Adipose tissue (tissue), 3 donors: ENCODE results near the gene PREPL. TPM values are rescaled to one million over a fixed set of nuclear protein-coding genes. Genes with fewer than 3 reads are reported as not detected.
"Not testable (repeated sequence)": the region's sequence is repeated elsewhere in the genome, so short reads cannot be mapped to it uniquely, and the experiment has no call there.

Experiments used
- H3K27ac ChIP-seq: one replicate; pipeline ENCODE4 v1.5.1; 2013; ENCODE audit warnings: low read depth, low read length
- WGBS, 3 donors: extraction: QIAGEN DNeasy Blood & Tissue Kit; methylation state at CpG; one replicate each; pipeline ENCODE4 v1.1.7; 2013; 5-methylcytosine and 5-hydroxymethylcytosine counted together
- polyA plus RNA-seq, 3 donors: library from polyadenylated mRNA; stranded (reverse); fragments of 200-250 nt; gene quantifications; one replicate each; pipeline ENCODE4 v1.2.3, GENCODE V29; 2013
- donor health status: healthy with polysubstance abuse.
- donor health status: Bipolar disorder and iron deficiency.
- donor health status: healthy.

PREPL gene
- polyA plus RNA-seq, 3 donors: 9.2 to 16.8 (median 12.8) TPM

DNA sequence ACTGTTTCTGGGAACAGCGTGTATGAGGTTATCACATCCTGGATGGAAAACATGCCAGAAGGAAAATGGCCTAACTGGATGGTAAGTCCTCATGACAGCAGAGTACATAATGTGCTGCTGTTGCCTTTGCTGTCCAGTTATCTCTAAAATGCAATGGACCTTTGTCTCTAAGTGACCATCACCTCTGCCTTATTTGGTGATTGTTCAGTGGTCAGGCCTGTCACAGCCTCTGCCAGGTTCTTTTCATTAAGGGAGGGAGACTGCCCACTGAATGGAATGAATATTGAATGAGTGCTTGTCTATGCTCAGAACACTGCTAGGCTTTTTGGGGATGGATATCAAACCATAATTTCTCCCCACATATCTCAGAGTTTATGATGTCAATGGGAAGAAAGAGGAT lies 57.0 kb downstream of the PREPL start:
- 80 to 91% (median 90%) methylated on average over 1 of the region's 1 CpG for WGBS, 3 donors
- no peak overlapping the region for H3K27ac ChIP-seq

DNA sequence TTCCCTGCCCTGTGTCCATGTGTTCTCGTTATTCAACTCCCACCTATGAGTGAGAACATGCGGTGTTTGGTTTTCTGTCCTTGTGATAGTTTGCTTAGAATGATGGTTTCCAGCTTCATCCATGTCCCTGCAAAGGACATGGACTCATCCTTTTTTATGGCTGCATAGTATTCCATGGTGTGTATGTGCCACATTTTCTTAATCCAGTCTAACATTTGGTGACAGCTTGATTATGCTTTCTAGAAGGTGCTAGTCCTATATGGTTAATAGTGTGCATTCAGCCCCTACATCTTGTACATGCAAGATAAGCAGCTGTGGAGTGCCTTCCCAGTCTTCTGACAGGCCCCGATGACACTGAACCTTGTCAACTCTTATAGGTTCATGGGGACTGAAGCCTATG lies 57.5 kb downstream of the PREPL start:
- H3K27ac ChIP-seq: not testable (repeated sequence)
- WGBS, 3 donors: 87 to 99% (median 91%) methylated on average over 3 of the region's 3 CpGs

DNA sequence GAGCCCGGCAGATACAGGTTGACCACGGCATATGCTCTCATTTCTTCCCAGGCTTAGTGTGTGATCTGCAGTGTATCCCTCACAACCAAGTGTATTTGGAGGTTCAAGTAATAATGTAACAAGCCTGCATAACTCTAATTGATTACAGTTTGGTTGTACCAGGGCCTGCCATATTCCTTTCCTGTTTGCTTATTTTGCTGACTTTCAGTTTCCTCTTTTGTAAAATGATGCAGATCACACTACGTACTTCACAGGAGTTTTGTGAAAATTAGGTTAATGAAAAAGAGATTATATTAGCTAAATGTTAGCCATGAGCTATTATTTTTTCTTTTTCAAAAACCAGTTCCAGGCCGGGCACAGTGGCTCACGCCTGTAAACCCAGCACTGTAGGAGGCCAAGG lies 60.2 kb downstream of the PREPL start:
- no peak overlapping the region for H3K27ac ChIP-seq
- whole genome bisulfite sequencing, 3 donors: 90 to 96% (median 93%) methylated on average over 5 of the region's 5 CpGs

- no peak overlapping the region for H3K27ac ChIP-seq
- 56 to 67% (median 66%) methylated on average over 4 of the region's 4 CpGs for WGBS, 3 donors
These were observed 61.7 kb downstream of the PREPL start for GRCh38 chr2:44299635-44300034.

GRCh38 chr2:44297431-44297830 lies 63.9 kb downstream of the PREPL start:
- WGBS, 3 donors: 86 to 94% (median 92%) methylated on average over 2 of the region's 2 CpGs
- H3K27ac ChIP-seq: no peak overlapping the region

GRCh38 chr2:44296653-44297052 lies 64.6 kb downstream of the PREPL start:
- WGBS, 3 donors: 84 to 90% (median 85%) methylated on average over 5 of the region's 5 CpGs

DNA sequence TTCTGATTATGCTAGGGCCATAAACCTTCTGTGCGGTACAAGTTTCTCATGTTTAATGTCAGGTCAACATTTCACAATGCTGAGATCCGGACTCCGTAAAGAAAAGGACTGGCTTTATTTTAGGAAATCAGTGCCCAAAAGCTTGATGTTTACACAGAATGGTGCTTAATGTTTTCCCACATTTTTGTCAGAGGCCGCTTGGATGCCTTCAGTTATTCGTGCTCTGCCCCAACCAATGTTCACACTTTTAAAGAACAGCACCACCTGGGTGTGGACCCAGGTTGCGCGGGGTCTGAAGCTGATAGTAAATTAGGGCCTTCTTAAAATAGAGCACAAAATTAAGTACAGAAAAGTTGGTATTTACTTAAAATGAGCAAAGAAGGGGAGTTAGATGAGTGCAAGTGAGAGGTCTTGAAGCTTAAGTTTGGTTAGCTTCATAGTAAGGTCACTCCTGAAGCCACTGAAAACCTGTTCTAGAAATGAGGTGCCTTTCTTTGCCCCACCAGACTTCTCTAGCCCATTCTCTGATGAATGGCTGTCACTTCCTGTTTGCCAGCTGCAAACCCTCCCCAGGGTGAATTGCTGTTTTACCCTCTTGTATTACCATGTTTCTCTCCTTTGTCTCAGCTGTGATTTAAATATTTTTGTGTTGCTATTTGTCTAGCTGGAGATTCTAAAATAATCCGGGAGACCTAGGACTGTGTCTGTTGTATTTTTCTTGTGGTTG lies 65.5 kb downstream of the PREPL start:
- H3K27ac ChIP-seq: no peak overlapping the region
- WGBS, 3 donors: 47 to 88% (median 78%) methylated on average over 8 of the region's 8 CpGs

More at GRCh38 chr2:44296653-44297052, 64.6 kb downstream of the PREPL start:
- H3K27ac ChIP-seq: no peak overlapping the region

DNA sequence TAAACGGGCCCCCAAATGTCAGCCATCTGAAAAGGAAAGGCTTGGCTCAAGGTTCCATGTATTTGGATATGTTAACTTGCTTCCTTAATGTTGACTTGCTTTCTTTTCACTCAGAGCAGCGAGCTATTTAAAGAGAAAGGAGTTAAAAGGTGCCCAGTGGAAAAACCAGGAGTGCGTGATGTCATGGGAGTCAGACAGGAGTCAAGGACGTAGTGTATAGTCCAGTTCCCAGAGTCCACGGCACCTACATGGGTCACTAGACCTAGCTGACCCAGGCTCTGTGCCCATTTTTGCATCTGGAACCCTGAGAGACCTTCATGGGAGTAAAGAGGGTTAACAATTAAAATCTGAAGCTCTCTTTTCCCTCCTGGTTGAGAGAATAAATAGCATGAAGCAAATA lies 66.2 kb downstream of the PREPL start:
- H3K27ac ChIP-seq: no peak overlapping the region
- 32 to 92% (median 89%) methylated on average over 5 of the region's 5 CpGs for WGBS, 3 donors

- WGBS, 3 donors: 15 to 39% (median 32%) methylated on average over 8 of the region's 8 CpGs
- H3K27ac ChIP-seq: no peak overlapping the region
These were observed 69.7 kb downstream of the PREPL start for GRCh38 chr2:44291281-44292248.

- 90 to 92% (median 90%) methylated on average over 4 of the region's 4 CpGs for WGBS, 3 donors
- no peak overlapping the region for H3K27ac ChIP-seq
These were observed 71.0 kb downstream of the PREPL start for GRCh38 chr2:44290261-44290660.

GRCh38 chr2:44286884-44287638 lies 74.2 kb downstream of the PREPL start:
- WGBS, 3 donors: 52 to 80% (median 78%) methylated on average over 6 of the region's 6 CpGs
- H3K27ac ChIP-seq: no peak overlapping the region

DNA sequence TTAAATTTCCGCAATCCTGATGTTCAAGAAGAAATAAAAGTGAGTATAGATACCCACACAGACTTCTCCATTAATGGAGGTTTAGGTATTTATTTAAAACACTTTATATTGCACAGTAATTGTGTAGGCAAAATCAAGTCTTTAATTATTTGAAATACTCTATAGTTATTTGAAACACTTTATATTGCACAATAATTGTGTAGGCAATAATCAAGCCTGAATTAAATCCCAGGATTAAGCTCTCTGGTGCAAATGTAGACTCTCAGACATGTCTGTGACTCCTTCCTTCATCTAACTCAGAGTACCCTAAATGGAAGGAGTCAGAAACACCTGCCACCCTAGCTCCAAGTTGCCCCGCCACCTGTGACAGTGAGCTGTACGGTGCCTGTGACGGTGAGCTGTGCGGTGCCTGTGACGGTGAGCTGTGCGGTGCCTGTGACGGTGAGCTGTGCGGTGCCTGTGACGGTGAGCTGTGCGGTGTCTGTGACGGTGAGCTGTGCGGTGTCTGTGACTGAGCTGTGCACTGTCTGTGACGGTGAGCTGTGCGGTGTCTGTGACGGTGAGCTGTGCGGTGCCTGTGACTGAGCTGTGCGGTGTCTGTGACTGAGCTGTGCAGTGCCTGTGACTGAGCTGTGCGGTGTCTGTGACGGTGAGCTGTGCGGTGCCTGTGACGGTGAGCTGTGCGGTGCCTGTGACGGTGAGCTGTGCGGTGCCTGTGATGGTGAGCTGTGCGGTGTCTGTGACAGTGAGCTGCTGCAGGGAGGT lies 75.0 kb downstream of the PREPL start:
- no peak overlapping the region for H3K27ac ChIP-seq
- WGBS, 3 donors: 83 to 98% (median 97%) methylated on average over 26 of the region's 26 CpGs

- 64 to 84% (median 82%) methylated on average over 5 of the region's 5 CpGs for whole genome bisulfite sequencing, 3 donors
- H3K27ac ChIP-seq: no peak overlapping the region
These were observed 76.1 kb downstream of the PREPL start for GRCh38 chr2:44285174-44285573.

GRCh38 chr2:44283116-44283666 lies 78.1 kb downstream of the PREPL start:
- WGBS, 3 donors: 48 to 97% (median 94%) methylated on average over 1 of the region's 1 CpG
- no peak overlapping the region for H3K27ac ChIP-seq

DNA sequence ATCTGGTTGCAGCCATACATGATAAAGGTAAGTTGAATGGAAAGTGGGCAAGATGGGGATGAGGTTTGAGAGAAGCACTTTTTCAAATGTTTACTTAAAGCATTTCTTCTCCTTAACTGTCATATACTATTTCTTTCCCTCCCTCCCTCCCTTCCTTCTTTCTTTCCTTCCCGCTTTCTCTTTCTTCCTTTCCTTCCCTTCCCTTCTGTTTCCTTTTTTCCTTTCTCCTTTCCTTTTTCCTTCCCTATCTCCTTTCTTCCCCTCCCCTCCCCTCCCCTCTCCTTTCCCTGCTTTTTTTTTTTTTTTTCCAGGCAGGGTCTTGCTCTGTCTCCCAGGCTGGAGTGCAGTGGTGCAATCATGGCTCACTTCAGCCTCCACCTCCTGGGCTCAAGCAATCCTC lies 80.4 kb downstream of the PREPL start:
- no peak overlapping the region for H3K27ac ChIP-seq
- WGBS, 3 donors: 78 to 91% (median 86%) methylated on average over 1 of the region's 1 CpG

- H3K27ac ChIP-seq: no peak overlapping the region
- 43 to 69% (median 68%) methylated on average over 1 of the region's 1 CpG for WGBS, 3 donors
These were observed 83.8 kb downstream of the PREPL start for GRCh38 chr2:44277541-44277940.

DNA sequence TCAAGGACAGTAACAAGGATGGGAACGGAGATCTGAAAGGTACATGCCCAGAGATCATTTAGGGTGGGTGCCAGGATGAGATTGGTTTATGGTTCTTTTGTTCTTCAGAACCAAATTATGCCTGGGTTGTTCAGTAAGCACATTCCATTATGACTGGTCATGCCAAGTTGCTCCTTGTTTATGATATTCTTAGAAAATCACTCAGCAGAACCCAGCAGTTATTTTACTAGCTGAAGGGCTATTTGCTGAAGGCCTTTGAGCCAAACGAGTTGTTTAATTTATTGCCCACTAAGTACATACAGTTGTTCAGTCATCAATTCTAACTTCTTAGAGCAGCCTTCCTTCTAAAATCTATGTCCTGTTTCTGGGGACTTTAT lies 85.4 kb downstream of the PREPL start:
- no peak overlapping the region for H3K27ac ChIP-seq
- 39 to 70% (median 58%) methylated on average over 2 of the region's 2 CpGs for WGBS, 3 donors

DNA sequence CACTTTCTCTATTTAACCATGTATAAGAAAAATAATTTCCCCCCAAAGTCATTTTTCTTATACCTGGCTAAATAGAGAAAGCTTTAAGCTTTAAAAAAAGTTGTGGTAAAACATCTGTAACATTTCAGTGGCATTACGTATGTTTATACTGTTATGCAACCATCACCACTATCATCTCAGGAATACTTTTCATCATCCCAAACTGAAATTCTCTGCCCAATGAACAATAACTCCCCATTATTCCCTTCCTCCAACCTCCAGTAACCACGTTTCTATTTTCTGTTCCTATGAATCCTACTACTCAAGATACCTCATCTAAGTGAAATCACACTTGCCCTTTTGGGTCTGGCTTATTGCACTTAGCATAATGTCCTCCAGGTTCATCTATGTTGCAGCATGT lies 87.7 kb downstream of the PREPL start:
- WGBS, 3 donors: 50 to 82% (median 54%) methylated on average over 2 of the region's 2 CpGs
- H3K27ac ChIP-seq: no peak overlapping the region
